ENCODE measurements around the gene CBARP.

Gene CBARP

DNA sequence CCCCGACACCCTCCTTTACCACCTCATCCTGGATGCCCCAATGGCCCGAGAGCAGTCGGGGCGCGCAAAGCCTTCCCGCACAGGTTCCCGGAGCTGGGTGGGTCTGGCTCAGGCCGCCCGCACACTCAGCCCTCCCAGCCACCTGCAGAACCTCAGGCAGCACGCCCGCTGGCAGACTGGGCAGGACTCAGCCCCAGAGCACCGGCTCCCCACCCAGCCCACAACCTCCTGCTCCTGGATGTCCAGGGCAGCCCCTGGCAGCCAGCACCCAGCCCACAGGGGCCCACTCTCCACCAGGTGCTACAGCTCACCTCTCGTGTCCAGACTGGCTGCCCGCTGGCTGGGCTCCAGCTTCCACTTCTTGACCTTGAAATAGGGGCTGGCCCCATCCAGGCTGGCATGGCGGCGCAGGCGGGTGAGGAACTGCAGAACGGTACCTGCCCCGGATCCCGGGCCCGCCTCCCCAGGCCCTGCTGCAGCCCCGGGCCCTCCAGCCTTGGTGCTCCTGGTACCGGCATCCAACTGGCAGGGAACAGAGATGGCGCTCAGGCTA is 4.6 kb downstream of the CBARP start:
- ChIA-PET POLR2A (no interaction called here), CTCF (interaction anchor here (1.5 kb wide), 2 partner anchors 11 to 12 kb away, joined by 4 to 5 read pairs; no protein-coding TSS in a partner anchor)
- H3K4me3 ChIP-seq (ENCODE audit: low read depth, low read length): no peak overlapping the region

DNA sequence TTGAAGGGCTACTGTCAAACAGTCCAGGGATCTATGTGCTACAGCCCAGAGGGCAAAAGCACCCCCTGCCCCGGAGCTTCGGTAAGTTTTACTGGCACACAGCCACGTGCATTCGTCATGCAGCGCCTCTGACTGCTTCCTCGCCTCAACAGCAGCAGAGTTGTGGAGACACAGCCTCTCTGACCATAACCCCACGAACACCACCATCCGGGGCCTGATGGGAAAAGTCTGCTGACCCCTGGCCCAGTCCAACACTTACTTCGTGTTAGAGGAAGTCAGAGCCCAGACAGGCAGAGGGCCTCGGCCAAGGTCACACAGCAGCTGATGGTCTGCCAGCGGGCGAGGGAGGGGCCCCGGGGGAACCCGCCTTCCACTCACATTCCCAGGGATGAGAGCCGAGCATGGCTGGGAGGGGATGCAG is 5.1 kb downstream of the CBARP start:
- TF ChIP-seq, protein P1, sequence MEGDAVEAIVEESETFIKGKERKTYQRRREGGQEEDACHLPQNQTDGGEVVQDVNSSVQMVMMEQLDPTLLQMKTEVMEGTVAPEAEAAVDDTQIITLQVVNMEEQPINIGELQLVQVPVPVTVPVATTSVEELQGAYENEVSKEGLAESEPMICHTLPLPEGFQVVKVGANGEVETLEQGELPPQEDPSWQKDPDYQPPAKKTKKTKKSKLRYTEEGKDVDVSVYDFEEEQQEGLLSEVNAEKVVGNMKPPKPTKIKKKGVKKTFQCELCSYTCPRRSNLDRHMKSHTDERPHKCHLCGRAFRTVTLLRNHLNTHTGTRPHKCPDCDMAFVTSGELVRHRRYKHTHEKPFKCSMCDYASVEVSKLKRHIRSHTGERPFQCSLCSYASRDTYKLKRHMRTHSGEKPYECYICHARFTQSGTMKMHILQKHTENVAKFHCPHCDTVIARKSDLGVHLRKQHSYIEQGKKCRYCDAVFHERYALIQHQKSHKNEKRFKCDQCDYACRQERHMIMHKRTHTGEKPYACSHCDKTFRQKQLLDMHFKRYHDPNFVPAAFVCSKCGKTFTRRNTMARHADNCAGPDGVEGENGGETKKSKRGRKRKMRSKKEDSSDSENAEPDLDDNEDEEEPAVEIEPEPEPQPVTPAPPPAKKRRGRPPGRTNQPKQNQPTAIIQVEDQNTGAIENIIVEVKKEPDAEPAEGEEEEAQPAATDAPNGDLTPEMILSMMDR (IDR thresholded peaks at IDR 0.05; ENCODE audit: insufficient read depth, low read length, missing control alignments): no peak
- no peak overlapping the region for H3K4me3 ChIP-seq (ENCODE audit: low read depth, low read length)
- CTCF ChIA-PET: interaction anchor here (1.0 to 1.5 kb wide), 3 partner anchors 12 to 34 kb away, joined by 4 to 5 read pairs (median 4); no protein-coding TSS in a partner anchor
- no peak for DNase-seq (ENCODE audit: low read depth, low spot score)
- POLR2A ChIA-PET: interaction anchor here (0.9 kb wide), 1 partner anchor 33 kb away, joined by 3 read pairs; no protein-coding TSS in a partner anchor

More for the DNA sequence above, 4.6 kb downstream of the CBARP start:
- TF ChIP-seq, protein P1 (IDR thresholded peaks at IDR 0.05; ENCODE audit: insufficient read depth, low read length, missing control alignments): no peak
- no peak for DNase-seq (ENCODE audit: low read depth, low spot score)

DNA sequence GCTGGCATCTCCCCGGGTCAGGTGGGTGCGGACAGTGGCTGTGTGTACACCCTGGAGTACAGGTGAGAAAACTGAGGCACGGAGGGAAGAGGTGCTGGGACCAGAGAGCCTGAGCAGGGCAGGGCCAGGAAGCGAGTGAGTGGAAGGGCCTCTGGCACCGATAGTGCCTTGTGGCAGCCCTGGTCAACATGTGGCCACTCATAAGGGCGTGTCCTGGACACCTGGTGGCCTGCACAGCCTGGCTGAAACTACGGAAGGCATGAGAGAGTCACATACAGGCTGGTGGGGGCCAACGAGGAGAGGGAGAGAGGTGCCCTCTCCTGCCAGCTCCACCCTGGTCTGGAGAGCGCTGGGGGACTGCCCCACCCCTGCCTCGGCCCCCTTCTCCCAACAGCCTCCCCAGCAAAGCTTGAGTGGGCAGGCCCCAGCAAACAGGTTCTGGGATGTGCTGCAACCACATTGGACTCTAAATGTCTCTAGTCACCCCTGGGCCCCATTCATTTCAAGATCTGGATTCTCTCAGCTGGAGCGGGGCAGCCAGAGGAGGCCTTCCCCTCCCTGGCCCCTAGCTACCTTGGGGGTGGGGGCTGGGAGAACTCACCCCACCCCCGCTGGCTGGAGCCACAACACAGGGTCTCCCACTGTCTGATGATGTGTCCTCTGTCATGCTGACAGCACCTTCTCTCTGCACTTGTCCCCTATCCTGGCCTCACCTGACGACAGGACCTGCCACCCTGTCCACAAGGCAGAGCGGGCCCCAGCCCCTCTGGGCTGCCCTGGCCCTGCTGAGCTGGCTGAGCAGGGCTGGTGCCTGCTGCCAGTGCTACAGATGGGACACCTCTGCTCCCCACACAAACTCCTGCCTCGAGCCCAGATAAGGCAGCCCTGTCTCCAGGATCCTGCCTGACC is 5.8 kb downstream of the CBARP start:
- ChIA-PET CTCF (interaction anchor here (1.0 to 1.5 kb wide), 3 partner anchors 11 to 35 kb away, joined by 4 to 5 read pairs (median 4); no protein-coding TSS in a partner anchor), POLR2A (interaction anchor here (0.9 kb wide), 1 partner anchor 34 kb away, joined by 3 read pairs; no protein-coding TSS in a partner anchor)
- DNase-seq (ENCODE audit: low read depth, low spot score): no peak

DNA sequence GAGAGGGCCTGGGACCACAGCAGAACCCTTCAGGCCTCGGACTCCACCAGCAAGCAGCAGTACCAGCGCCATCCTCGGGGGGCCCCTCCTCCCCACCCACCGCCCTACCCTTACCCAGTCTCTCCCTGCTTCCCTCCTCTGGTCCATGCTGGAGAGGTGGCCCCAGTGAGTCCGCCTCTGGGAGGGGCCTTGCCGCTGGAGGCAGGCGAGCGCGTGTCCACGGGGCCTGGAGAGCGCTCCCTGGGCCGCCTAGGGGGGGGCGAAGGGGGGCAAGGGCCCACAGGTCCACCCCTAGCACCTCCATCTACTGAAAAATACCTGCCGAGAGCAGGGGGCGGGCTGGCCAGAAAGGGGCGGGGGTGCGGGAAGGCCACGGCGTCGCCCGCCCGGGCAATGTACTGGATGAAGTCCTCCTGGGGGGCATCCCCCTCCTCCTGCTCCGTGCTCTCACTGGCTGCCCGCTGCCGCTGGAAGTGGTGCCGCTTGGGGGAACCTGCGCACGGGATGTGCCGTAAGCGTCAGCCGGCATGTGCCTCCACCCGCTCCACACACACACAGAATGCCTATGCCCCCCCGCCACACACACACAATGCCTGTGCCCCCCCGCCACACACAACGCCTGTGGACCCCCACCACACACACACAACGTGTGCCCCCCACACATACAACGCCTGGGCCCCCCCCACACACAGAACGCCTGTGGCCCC is 6.9 kb downstream of the CBARP start:
- ChIA-PET POLR2A (no interaction called here), CTCF (no interaction called here)
- TF ChIP-seq, protein P1 (IDR thresholded peaks at IDR 0.05; ENCODE audit: insufficient read depth, low read length, missing control alignments): no peak
- no peak for DNase-seq (ENCODE audit: low read depth, low spot score)
- no peak overlapping the region for H3K4me3 ChIP-seq (ENCODE audit: low read depth, low read length)

More for the DNA sequence above, 5.8 kb downstream of the CBARP start:
- H3K4me3 ChIP-seq (ENCODE audit: low read depth, low read length): no peak overlapping the region
- TF ChIP-seq, protein P1 (IDR thresholded peaks at IDR 0.05; ENCODE audit: insufficient read depth, low read length, missing control alignments): no peak

DNA sequence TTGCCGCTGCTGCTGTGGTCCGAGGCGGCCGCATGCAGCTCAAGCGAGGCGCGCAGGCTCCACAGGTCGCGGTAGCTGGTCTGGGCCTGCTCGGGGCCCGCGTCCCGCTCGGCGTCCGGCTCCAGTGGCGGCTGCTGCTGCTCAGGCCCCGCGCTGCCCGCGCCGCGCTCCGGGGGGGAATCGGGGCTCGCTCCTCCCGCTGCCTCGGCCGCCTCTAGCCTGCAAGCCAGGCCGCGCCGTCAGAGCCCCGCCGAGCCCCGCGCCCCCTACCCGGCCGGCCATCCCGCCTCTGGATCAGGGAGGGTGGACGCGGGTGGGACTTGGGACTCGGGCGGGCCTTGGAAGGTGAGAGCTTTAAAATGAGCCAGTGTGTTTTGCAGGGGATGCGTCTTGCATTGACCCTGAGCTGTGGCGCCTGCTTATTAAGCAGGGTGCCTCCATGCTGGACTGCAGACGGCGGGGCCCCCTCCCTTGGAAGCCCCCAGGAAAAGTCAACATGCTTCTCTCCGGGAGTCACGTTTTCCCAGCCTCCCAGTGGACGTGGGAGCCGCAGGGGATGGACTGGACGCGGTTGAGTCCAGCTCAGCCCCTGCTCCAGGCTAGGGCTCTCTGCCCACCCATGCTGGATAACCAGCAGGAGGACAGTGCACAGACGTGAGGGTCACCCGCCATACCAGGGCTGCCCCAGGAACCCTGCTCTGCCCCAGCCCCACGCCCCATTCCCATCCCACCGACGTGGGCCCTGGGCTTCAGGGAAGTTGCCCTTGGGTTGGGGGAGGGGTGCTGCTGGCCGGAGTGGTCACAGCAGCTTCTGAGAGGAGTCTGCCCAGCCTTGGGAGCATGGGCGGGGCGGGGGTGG is 7.7 kb downstream of the CBARP start:
- no peak for DNase-seq (ENCODE audit: low read depth, low spot score)
- ChIA-PET POLR2A (interaction anchor here (1.0 kb wide), 1 partner anchor 13 kb away, joined by 3 read pairs; no protein-coding TSS in a partner anchor), CTCF (interaction anchor here (1.2 kb wide), 1 partner anchor 13 kb away, joined by 3 read pairs; no protein-coding TSS in a partner anchor)
- TF ChIP-seq, protein P1 (IDR thresholded peaks at IDR 0.05; ENCODE audit: insufficient read depth, low read length, missing control alignments): no peak
- H3K4me3 ChIP-seq (ENCODE audit: low read depth, low read length): no peak overlapping the region

Measured in AG04449 (cell line).